ENCODE data around the gene CLDN15. TPM values are rescaled to one million over a fixed set of nuclear protein-coding genes. Genes with fewer than 3 reads are reported as not detected.
"Not testable (repeated sequence)": the region's sequence is repeated elsewhere in the genome, so short reads cannot be mapped to it uniquely, and the experiment has no call there.

CLDN15 gene
- total RNA-seq, 1 experiment from 2014 or later = 14.7 TPM

DNA sequence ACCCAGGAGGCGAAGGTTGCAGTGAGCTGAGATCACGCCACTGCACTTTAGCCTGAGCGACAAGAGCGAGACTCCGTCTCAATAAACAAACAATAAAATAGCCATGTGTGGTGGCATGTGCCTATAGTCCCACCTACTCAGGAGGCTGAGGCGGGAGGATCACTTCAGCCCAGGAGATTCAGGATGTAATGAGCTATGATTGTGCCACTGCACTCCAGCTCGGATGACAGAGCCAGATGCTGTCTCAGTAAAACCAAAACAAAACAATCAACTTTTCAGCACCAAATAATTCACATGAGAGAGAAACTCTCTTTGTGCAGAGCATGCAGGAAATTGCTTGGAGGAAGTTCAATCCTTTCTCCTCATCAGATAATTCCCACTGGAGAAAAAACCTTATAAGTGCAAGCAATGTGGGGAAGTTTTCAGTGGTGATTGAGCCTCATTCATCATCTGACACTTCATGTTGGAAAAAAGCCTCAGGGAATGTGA is 20.7 kb upstream of the CLDN15 start:
- BruUV-seq (replicated peaks) = no TSS peak
- TF ChIP-seq, protein P1, sequence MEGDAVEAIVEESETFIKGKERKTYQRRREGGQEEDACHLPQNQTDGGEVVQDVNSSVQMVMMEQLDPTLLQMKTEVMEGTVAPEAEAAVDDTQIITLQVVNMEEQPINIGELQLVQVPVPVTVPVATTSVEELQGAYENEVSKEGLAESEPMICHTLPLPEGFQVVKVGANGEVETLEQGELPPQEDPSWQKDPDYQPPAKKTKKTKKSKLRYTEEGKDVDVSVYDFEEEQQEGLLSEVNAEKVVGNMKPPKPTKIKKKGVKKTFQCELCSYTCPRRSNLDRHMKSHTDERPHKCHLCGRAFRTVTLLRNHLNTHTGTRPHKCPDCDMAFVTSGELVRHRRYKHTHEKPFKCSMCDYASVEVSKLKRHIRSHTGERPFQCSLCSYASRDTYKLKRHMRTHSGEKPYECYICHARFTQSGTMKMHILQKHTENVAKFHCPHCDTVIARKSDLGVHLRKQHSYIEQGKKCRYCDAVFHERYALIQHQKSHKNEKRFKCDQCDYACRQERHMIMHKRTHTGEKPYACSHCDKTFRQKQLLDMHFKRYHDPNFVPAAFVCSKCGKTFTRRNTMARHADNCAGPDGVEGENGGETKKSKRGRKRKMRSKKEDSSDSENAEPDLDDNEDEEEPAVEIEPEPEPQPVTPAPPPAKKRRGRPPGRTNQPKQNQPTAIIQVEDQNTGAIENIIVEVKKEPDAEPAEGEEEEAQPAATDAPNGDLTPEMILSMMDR (conservative IDR thresholded peaks at IDR 0.05; ENCODE audit: low read depth, low read length) = no peak
- no peak for TF ChIP-seq EZH2 (IDR thresholded peaks at IDR 0.05; ENCODE audit: borderline replicate concordance, low read depth, low read length, poor library complexity, severe bottlenecking)
- H3K27me3 ChIP-seq (replicated peaks; ENCODE audit: insufficient read depth, low read depth, low read length, poor library complexity) = no peaks in the 10 kb centered on the region
- DNase-seq (ENCODE audit: low spot score) = no peak
- H3K4me1 ChIP-seq (ENCODE audit: insufficient read depth, low read length, poor library complexity, severe bottlenecking) = no peaks in the 10 kb centered on the region
- ChIA-PET CTCF (interaction anchor here (0.7 kb wide), 1 partner anchor 17 kb away, joined by 3 read pairs; no protein-coding TSS in a partner anchor), POLR2A (ENCODE audit: low non-redundant PET) (no interaction called here)
- intact Hi-C loops (cut with micrococcal nuclease; ENCODE audit: unreplicated experiment) = no loop called here
- H3K27ac ChIP-seq (ENCODE audit: low read depth, low read length, poor library complexity, severe bottlenecking) = no peak overlapping the region
- H3K36me3 ChIP-seq (ENCODE audit: insufficient read depth, low read length, poor library complexity, severe bottlenecking) = no peaks in the 10 kb centered on the region
- no peak overlapping the region for H3K4me3 ChIP-seq (ENCODE audit: low read depth, low read length, poor library complexity, severe bottlenecking)
- H3K9me3 ChIP-seq (ENCODE audit: low read depth, low read length, poor library complexity, severe bottlenecking) = no peaks in the 10 kb centered on the region

DNA sequence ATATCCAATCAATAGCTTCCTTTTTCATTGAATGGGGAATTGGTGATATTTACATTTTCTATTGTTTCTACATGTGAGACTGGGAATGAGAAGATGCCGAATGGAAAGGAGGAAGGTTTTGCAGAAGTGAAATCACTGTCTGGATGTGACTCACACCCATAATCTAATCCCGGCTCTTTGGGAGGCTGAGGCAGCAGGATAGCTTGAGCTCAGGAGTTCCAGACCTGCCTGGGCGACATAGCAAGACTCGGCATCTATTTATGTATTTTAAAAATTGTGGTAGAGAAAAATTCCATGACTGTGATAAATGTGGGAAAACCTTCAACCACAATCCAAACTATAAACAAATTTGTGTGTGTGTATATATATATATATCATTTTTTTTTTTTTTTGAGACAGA is 18.2 kb upstream of the CLDN15 start:
- BruUV-seq (replicated peaks) = no TSS peak
- Histone ChIP-seq H3K27ac (ENCODE audit: low read depth, low read length, poor library complexity, severe bottlenecking) (no peak overlapping the region), H3K27me3 (replicated peaks; ENCODE audit: insufficient read depth, low read depth, low read length, poor library complexity) (no peaks in the 10 kb centered on the region), H3K4me1 (ENCODE audit: insufficient read depth, low read length, poor library complexity, severe bottlenecking) (no peaks in the 10 kb centered on the region), H3K9me3 (ENCODE audit: low read depth, low read length, poor library complexity, severe bottlenecking) (no peaks in the 10 kb centered on the region), H3K4me3 (ENCODE audit: low read depth, low read length, poor library complexity, severe bottlenecking) (no peak overlapping the region), H3K36me3 (ENCODE audit: insufficient read depth, low read length, poor library complexity, severe bottlenecking) (no peaks in the 10 kb centered on the region)
- CTCF ChIA-PET = interaction anchor here (1.7 kb wide), 1 partner anchor 27 kb away, joined by 7 read pairs; no protein-coding TSS in a partner anchor
- POLR2A ChIA-PET (ENCODE audit: low non-redundant PET) = no interaction called here
- no peak for DNase-seq (ENCODE audit: low spot score)
- intact Hi-C loops (cut with micrococcal nuclease; ENCODE audit: unreplicated experiment) = no loop called here
- TF ChIP-seq EZH2 (IDR thresholded peaks at IDR 0.05; ENCODE audit: borderline replicate concordance, low read depth, low read length, poor library complexity, severe bottlenecking) = no peak
- TF ChIP-seq, protein P1 (conservative IDR thresholded peaks at IDR 0.05; ENCODE audit: low read depth, low read length) = no peak

DNA sequence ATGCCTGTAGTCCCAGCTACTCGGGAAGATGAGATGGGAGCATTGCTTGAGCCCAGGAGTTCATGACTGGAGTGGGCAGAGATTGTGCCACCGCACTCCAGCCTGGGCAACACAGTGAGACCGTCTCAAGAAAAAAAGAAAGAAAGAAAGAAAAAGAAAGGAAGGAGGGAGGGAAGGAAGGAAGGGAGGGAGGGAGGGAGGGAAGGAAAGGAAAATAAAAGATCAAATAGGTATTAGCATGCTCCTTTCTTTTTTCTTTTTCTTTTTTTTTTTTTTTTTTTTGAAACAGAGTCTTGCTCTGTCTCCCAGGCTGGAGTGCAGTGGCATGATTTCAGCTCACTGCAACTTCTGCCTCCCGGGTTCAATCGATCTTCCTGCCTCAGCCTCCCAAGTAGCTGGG is 15.6 kb upstream of the CLDN15 start:
- BruUV-seq (replicated peaks); CTCF ChIA-PET; H3K4me1 ChIP-seq (ENCODE audit: insufficient read depth, low read length, poor library complexity, severe bottlenecking); DNase-seq (ENCODE audit: low spot score); H3K27ac ChIP-seq (ENCODE audit: low read depth, low read length, poor library complexity, severe bottlenecking); H3K27me3 ChIP-seq (replicated peaks; ENCODE audit: insufficient read depth, low read depth, low read length, poor library complexity); H3K9me3 ChIP-seq (ENCODE audit: low read depth, low read length, poor library complexity, severe bottlenecking); intact Hi-C loops (cut with micrococcal nuclease; ENCODE audit: unreplicated experiment); H3K36me3 ChIP-seq (ENCODE audit: insufficient read depth, low read length, poor library complexity, severe bottlenecking): not testable (repeated sequence)
- peak overlapping the region; percentile 70 for H3K4me3 ChIP-seq (ENCODE audit: low read depth, low read length, poor library complexity, severe bottlenecking)
- POLR2A ChIA-PET (ENCODE audit: low non-redundant PET) = interaction anchor here (0.6 kb wide), 1 partner anchor 10 kb away, joined by 4 read pairs; no protein-coding TSS in a partner anchor

Data from A673 (cell line).